Measurements from ENCODE around the gene LMNA.
A peak's percentile ranks its signal among the peaks of the same experiment; 100 is the strongest.

The LMNA gene

GRCh38 chr1:156080863-156081179 lies 33.7 kb upstream of the LMNA start:
- DNase-seq, result no peak
- in situ Hi-C loops (cut with HindIII; ENCODE audit: low pct_ligation_motif_present, low pct_unique_long_range_greater_than_20kb, low sequenced_read_pairs), result no loop called here

GRCh38 chr1:156081180-156081916 lies 33.2 kb upstream of the LMNA start:
- in situ Hi-C loops (cut with HindIII; ENCODE audit: low pct_ligation_motif_present, low pct_unique_long_range_greater_than_20kb, low sequenced_read_pairs), result no loop called here
- DNase-seq, result no peak

- in situ Hi-C loops (cut with HindIII; ENCODE audit: low pct_ligation_motif_present, low pct_unique_long_range_greater_than_20kb, low sequenced_read_pairs), result no loop called here
- DNase-seq, result no peak
These were observed 32.6 kb upstream of the LMNA start for GRCh38 chr1:156081917-156082308.

- peak; percentile 74 for DNase-seq
- in situ Hi-C loops (cut with HindIII; ENCODE audit: low pct_ligation_motif_present, low pct_unique_long_range_greater_than_20kb, low sequenced_read_pairs), result no loop called here
These were observed 32.0 kb upstream of the LMNA start, which contains the start of gene MEX3A for GRCh38 chr1:156082309-156083091. Gene MEX3A, minus strand, starts transcription at chr1:156082465. Its CDS starts 467 bp downstream, at chr1:156081998.

GRCh38 chr1:156083800-156084790 lies 30.4 kb upstream of the LMNA start:
- DNase-seq, result no peak
- in situ Hi-C loops (cut with HindIII; ENCODE audit: low pct_ligation_motif_present, low pct_unique_long_range_greater_than_20kb, low sequenced_read_pairs), result no loop called here

GRCh38 chr1:156086256-156086662 lies 28.3 kb upstream of the LMNA start:
- DNase-seq, result no peak
- in situ Hi-C loops (cut with HindIII; ENCODE audit: low pct_ligation_motif_present, low pct_unique_long_range_greater_than_20kb, low sequenced_read_pairs), result no loop called here

GRCh38 chr1:156089704-156090103 lies 24.8 kb upstream of the LMNA start:
- in situ Hi-C loops (cut with HindIII; ENCODE audit: low pct_ligation_motif_present, low pct_unique_long_range_greater_than_20kb, low sequenced_read_pairs), result no loop called here
- DNase-seq, result no peak

GRCh38 chr1:156090138-156090839 lies 24.2 kb upstream of the LMNA start:
- in situ Hi-C loops (cut with HindIII; ENCODE audit: low pct_ligation_motif_present, low pct_unique_long_range_greater_than_20kb, low sequenced_read_pairs), result no loop called here
- DNase-seq, result no peak

- in situ Hi-C loops (cut with HindIII; ENCODE audit: low pct_ligation_motif_present, low pct_unique_long_range_greater_than_20kb, low sequenced_read_pairs), result no loop called here
These were observed 23.7 kb upstream of the LMNA start for GRCh38 chr1:156090840-156091188.

GRCh38 chr1:156091610-156092009 lies 22.9 kb upstream of the LMNA start:
- in situ Hi-C loops (cut with HindIII; ENCODE audit: low pct_ligation_motif_present, low pct_unique_long_range_greater_than_20kb, low sequenced_read_pairs), result no loop called here
- DNase-seq, result no peak

More at GRCh38 chr1:156090840-156091188, 23.7 kb upstream of the LMNA start:
- DNase-seq, result peak; percentile 83

- in situ Hi-C loops (cut with HindIII; ENCODE audit: low pct_ligation_motif_present, low pct_unique_long_range_greater_than_20kb, low sequenced_read_pairs), result no loop called here
- no peak for DNase-seq
These were observed 18.5 kb upstream of the LMNA start for GRCh38 chr1:156095906-156096508.

- in situ Hi-C loops (cut with HindIII; ENCODE audit: low pct_ligation_motif_present, low pct_unique_long_range_greater_than_20kb, low sequenced_read_pairs), result no loop called here
- DNase-seq, result peak; percentile 85
These were observed 17.7 kb upstream of the LMNA start for GRCh38 chr1:156096640-156097391.

- in situ Hi-C loops (cut with HindIII; ENCODE audit: low pct_ligation_motif_present, low pct_unique_long_range_greater_than_20kb, low sequenced_read_pairs), result no loop called here
- DNase-seq, result no peak
These were observed 16.9 kb upstream of the LMNA start for GRCh38 chr1:156097499-156098178.

GRCh38 chr1:156098784-156099183 lies 15.7 kb upstream of the LMNA start:
- in situ Hi-C loops (cut with HindIII; ENCODE audit: low pct_ligation_motif_present, low pct_unique_long_range_greater_than_20kb, low sequenced_read_pairs), result no loop called here
- no peak for DNase-seq

- in situ Hi-C loops (cut with HindIII; ENCODE audit: low pct_ligation_motif_present, low pct_unique_long_range_greater_than_20kb, low sequenced_read_pairs), result no loop called here
- DNase-seq, result no peak
These were observed 15.2 kb upstream of the LMNA start for GRCh38 chr1:156099282-156099681.

- no peak for DNase-seq
- in situ Hi-C loops (cut with HindIII; ENCODE audit: low pct_ligation_motif_present, low pct_unique_long_range_greater_than_20kb, low sequenced_read_pairs), result no loop called here
These were observed 14.1 kb upstream of the LMNA start for GRCh38 chr1:156100205-156100995.
